Measurements from ENCODE around the gene NUDCD3.

DNA sequence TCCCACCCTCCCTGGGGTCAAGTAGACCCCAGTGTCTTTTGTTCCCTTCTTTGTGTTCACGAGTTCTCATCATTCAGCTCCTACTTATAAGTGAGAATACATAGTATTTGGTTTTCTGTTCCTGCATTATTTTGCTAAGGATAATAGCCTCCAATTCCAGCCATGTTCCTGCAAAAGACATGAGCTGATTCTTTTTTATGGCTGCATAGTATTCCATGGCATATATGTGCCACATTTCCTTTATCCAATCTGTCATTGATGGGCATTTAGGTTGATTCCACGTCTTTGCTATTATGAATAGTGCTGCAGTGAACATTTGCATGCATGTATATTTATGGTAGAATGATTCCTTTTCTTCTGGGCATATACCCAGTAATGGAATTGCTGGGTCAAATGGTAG is 136.8 kb downstream of the NUDCD3 start:
- TF ChIP-seq CTCF (IDR thresholded peaks at IDR 0.05) (no peak), POLR2AphosphoS5 (IDR thresholded peaks at IDR 0.05) (no peak), POLR2A (IDR thresholded peaks at IDR 0.05) (no peak)
